CD14-positive monocyte (primary cell): ENCODE measurements around the gene CACYBP. TPM values are rescaled to one million over a fixed set of nuclear protein-coding genes. Genes with fewer than 3 reads are reported as not detected.

ENCODE experiments used
- DNase-seq, 3 donors: peaks; one replicate each; pipeline ENCODE4 v3.0.0-alpha.2; 2011 to 2022
- H2AFZ ChIP-seq: 2 replicates; pipeline ENCODE4 v1.6.0; 2012; ENCODE audit warnings: mild to moderate bottlenecking, low read depth, low read length, inconsistent platforms; ENCODE audit not compliant: insufficient read depth, poor library complexity, severe bottlenecking
- H3K27ac ChIP-seq, 2 donors: 1 replicate in 1 of 2; 2 replicates in 1 of 2; pipeline ENCODE4 v1.5.1; 2012 to 2013; ENCODE audit warnings: low read length in 2 of 2, control low read depth in 1 of 2, inconsistent platforms in 1 of 2, low read depth in 1 of 2, mild to moderate bottlenecking in 1 of 2
- H3K27me3 ChIP-seq, 2 donors: one replicate each; pipeline versions ENCODE4 v1.6.0 to v1.6.1; 2011 to 2013; ENCODE audit warnings: low read length in 2 of 2; ENCODE audit not compliant: control insufficient read depth in 2 of 2, insufficient read depth in 2 of 2
- H3K36me3 ChIP-seq, 2 donors: replicated peaks in 1 of 2; 1 replicate in 1 of 2; 2 replicates in 1 of 2; pipeline versions ENCODE4 v1.5.1 to v1.6.1; 2012 to 2013; ENCODE audit warnings: low read length in 2 of 2, control low read depth in 1 of 2, inconsistent platforms in 1 of 2, mild to moderate bottlenecking in 1 of 2; ENCODE audit not compliant: insufficient read depth in 2 of 2, control insufficient read depth in 1 of 2
- H3K4me1 ChIP-seq, 2 donors: 1 replicate in 1 of 2; 2 replicates in 1 of 2; pipeline versions ENCODE4 v1.5.1 to v1.6.1; 2012 to 2013; ENCODE audit warnings: low read length in 2 of 2, control low read depth in 1 of 2, inconsistent platforms in 1 of 2, mild to moderate bottlenecking in 1 of 2, moderate library complexity in 1 of 2; ENCODE audit not compliant: insufficient read depth in 2 of 2, control insufficient read depth in 1 of 2
- H3K4me2 ChIP-seq: replicated peaks from 2 replicates; pipeline ENCODE3; 2012; ENCODE audit warnings: low read length, moderate library complexity, mild to moderate bottlenecking; ENCODE audit not compliant: poor library complexity, severe bottlenecking; ENCODE audit errors: extremely low read depth
- H3K4me3 ChIP-seq, 3 experiments: fragments of 200-600 bp in 1 of 3; sonication (generic) in 1 of 3; replicated peaks in 1 of 3; 1 replicate in 2 of 3; 2 replicates in 1 of 3; pipeline ENCODE4 v1.5.1; 2011 to 2013; ENCODE audit warnings: low read length in 3 of 3, mild to moderate bottlenecking in 3 of 3, control low read depth in 2 of 3, low read depth in 2 of 3, inconsistent platforms in 1 of 3, moderate library complexity in 1 of 3
- H3K79me2 ChIP-seq: 2 replicates; pipeline ENCODE4 v1.6.0; 2012; ENCODE audit warnings: mild to moderate bottlenecking, control low read depth, inconsistent platforms, low read length, moderate library complexity; ENCODE audit not compliant: insufficient read depth
- H3K9ac ChIP-seq: 2 replicates; pipeline ENCODE4 v1.6.0; 2017; ENCODE audit warnings: low read length, mild to moderate bottlenecking; ENCODE audit not compliant: insufficient read depth, poor library complexity, severe bottlenecking
- H3K9me3 ChIP-seq, 2 donors: replicated peaks in 1 of 2; 1 replicate in 1 of 2; 2 replicates in 1 of 2; pipeline versions ENCODE4 v1.5.1 to v1.6.1; 2012 to 2013; ENCODE audit warnings: low read length in 2 of 2, control low read depth in 1 of 2; ENCODE audit not compliant: control insufficient read depth in 1 of 2, insufficient read depth in 1 of 2
- H4K20me1 ChIP-seq: 2 replicates; pipeline ENCODE4 v1.6.0; 2012; ENCODE audit warnings: mild to moderate bottlenecking, low read length, control low read depth, moderate library complexity; ENCODE audit not compliant: insufficient read depth
- H3K27ac Mint-ChIP-seq, 7 donors: one replicate each; pipeline ENCODE4 v1.8.0; 2020; ENCODE audit warnings: mild to moderate bottlenecking in 7 of 7, mixed read lengths in 7 of 7, moderate library complexity in 6 of 7, inconsistent platforms in 2 of 7
- H3K27me3 Mint-ChIP-seq, 3 donors: one replicate each; pipeline ENCODE4 v1.8.0; 2021 to 2022; ENCODE audit warnings: low read depth in 3 of 3, mild to moderate bottlenecking in 3 of 3, mixed read lengths in 3 of 3, moderate library complexity in 3 of 3, inconsistent platforms in 1 of 3
- H3K36me3 Mint-ChIP-seq, 2 donors: one replicate each; pipeline ENCODE4 v1.8.0; 2020; ENCODE audit warnings: mixed read lengths in 2 of 2, inconsistent platforms in 1 of 2, mild to moderate bottlenecking in 1 of 2
- H3K4me1 Mint-ChIP-seq: one replicate; pipeline ENCODE4 v1.8.0; 2020; ENCODE audit warnings: mild to moderate bottlenecking, mixed read lengths
- H3K4me3 Mint-ChIP-seq, 2 donors: one replicate each; pipeline ENCODE4 v1.8.0; 2020; ENCODE audit warnings: mild to moderate bottlenecking in 2 of 2, mixed read lengths in 2 of 2, moderate library complexity in 1 of 2
- H3K9me3 Mint-ChIP-seq, 7 donors: one replicate each; pipeline ENCODE4 v1.8.0; 2020 to 2022; ENCODE audit warnings: mixed read lengths in 7 of 7, mild to moderate bottlenecking in 6 of 7, moderate library complexity in 6 of 7, inconsistent platforms in 2 of 7
- CTCF ChIP-seq: fragments of 200-600 bp; IDR thresholded peaks from one replicate; pipeline ENCODE4 v1.8.0; 2022; ENCODE audit warnings: antibody characterized with exemption, mild to moderate bottlenecking
- WGBS: methylation state at CpG from one replicate; pipeline ENCODE4 v1.1.5; 2013; ENCODE audit warnings: missing lambda C conversion rate; ENCODE audit not compliant: insufficient coverage; 5-methylcytosine and 5-hydroxymethylcytosine counted together
- intact Hi-C, 2 donors: fragments of 100-400 bp; cut with micrococcal nuclease; formaldehyde crosslinking; loops; one replicate each; pipeline versions ENCODE4 v1.15.0 to v1.15.1; 2023
- polyA plus RNA-seq, 3 donors: library from polyadenylated mRNA; depleted of rRNA in 1 of 3; unstranded in 2 of 3; stranded (reverse) in 1 of 3; fragments of 300-500 nt in 2 of 3; fragments of >200 nt in 1 of 3; fragmentation: Illumina TruSeq in 2 of 3; gene quantifications; 1 replicate in 2 of 3; 2 replicates in 1 of 3; pipeline ENCODE4 v1.2.3, GENCODE V29; 2012 to 2021

Gene CACYBP
- polyA plus RNA-seq, 3 donors: 15.0 to 86.9 (median 74.8) TPM

GRCh38 chr1:174989536-174990220 lies 10.1 kb upstream of the CACYBP start:
- H3K9me3 Mint-ChIP-seq: no peaks in the 10 kb centered on the region
- TF ChIP-seq CTCF: no peak
- peaks cover 46 to 63% of the 10 kb centered on the region in 2 donors for H3K36me3 Mint-ChIP-seq
- intact Hi-C loops: loop anchor here in 1 of 2 donors (10.0 kb wide), 1 partner anchor 965 kb away; the partner anchor contains the start of gene RC3H1
- peaks cover 3 to 13% of the 10 kb centered on the region in 2 donors for H3K4me1 ChIP-seq
- H3K4me2 ChIP-seq: peak overlapping the region; percentile 69
- no peak for DNase-seq
- H3K27me3 ChIP-seq: no peaks in the 10 kb centered on the region
- peak overlapping the region; percentile 60 for H3K9ac ChIP-seq
- no peaks in the 10 kb centered on the region for H4K20me1 ChIP-seq
- H3K27ac ChIP-seq: peak overlapping the region in 1 of 2 donors; percentile 83
- H3K4me3 ChIP-seq: peak overlapping the region in 1 of 3 experiments; percentile 72
- no peak overlapping the region for H3K4me3 Mint-ChIP-seq
- H2AFZ ChIP-seq: no peak overlapping the region
- peaks cover 10 to 78% of the 10 kb centered on the region in 2 donors for H3K36me3 ChIP-seq
- 90% methylated on average over 2 of the region's 5 CpGs for WGBS
- H3K4me1 Mint-ChIP-seq: peaks cover 8% of the 10 kb centered on the region
- H3K79me2 ChIP-seq: no peaks in the 10 kb centered on the region
- peak overlapping the region in 6 of 7 donors; percentile 45 to 83 (median 68) for H3K27ac Mint-ChIP-seq
- H3K9me3 ChIP-seq: no peaks in the 10 kb centered on the region
- H3K27me3 Mint-ChIP-seq: no peaks in the 10 kb centered on the region

GRCh38 chr1:174990382-174990999 lies 9.3 kb upstream of the CACYBP start:
- no peak for TF ChIP-seq CTCF
- Histone ChIP-seq H3K9me3 (no peaks in the 10 kb centered on the region), H3K4me3 (peak overlapping the region; percentile 42 to 97 (median 72)), H2AFZ (peak overlapping the region; percentile 57), H3K36me3 (peaks cover 9 to 78% of the 10 kb centered on the region in 2 donors), H3K4me1 (peaks cover 3 to 13% of the 10 kb centered on the region in 2 donors), H3K27me3 (no peaks in the 10 kb centered on the region), H3K27ac (peak overlapping the region; percentile 45 to 83), H3K4me2 (peak overlapping the region; percentile 69), H3K9ac (peak overlapping the region; percentile 60), H3K79me2 (no peaks in the 10 kb centered on the region), H4K20me1 (no peaks in the 10 kb centered on the region)
- WGBS: 8% methylated on average over 4 of the region's 6 CpGs
- Mint-ChIP-seq H3K36me3 (peaks cover 45 to 55% of the 10 kb centered on the region in 2 donors), H3K27me3 (no peaks in the 10 kb centered on the region), H3K4me3 (peak overlapping the region; percentile 74 to 86), H3K27ac (peak overlapping the region; percentile 83 to 95 (median 86)), H3K9me3 (no peaks in the 10 kb centered on the region), H3K4me1 (peaks cover 8% of the 10 kb centered on the region)
- peak in 2 of 3 donors; percentile 33 to 44 for DNase-seq
- intact Hi-C loops: loop anchor here in 1 of 2 donors (10.0 kb wide), 1 partner anchor 966 kb away; the partner anchor contains the start of gene RC3H1
